Measurements from ENCODE around the gene NTSR2. TPM values are rescaled to one million over a fixed set of nuclear protein-coding genes. Genes with fewer than 3 reads are reported as not detected.

NTSR2 gene
- total RNA-seq, 1 experiment from 2014 or later: not detected

- H3K27me3 ChIP-seq: no peaks in the 10 kb centered on the region
- peaks cover 5% of the 10 kb centered on the region for H3K36me3 ChIP-seq
- H3K9me3 ChIP-seq: peaks cover 8% of the 10 kb centered on the region
- no peak overlapping the region for H3K4me3 ChIP-seq
- DNase-seq: no peak
Observed at GRCh38 chr2:11629215-11629614, 40.8 kb downstream of the NTSR2 start.

GRCh38 chr2:11628675-11629074 is 41.3 kb downstream of the NTSR2 start:
- no peak for DNase-seq
- Histone ChIP-seq H3K4me3 (no peak overlapping the region), H3K27me3 (no peaks in the 10 kb centered on the region), H3K36me3 (peaks cover 5% of the 10 kb centered on the region), H3K9me3 (peaks cover 8% of the 10 kb centered on the region)

DNA sequence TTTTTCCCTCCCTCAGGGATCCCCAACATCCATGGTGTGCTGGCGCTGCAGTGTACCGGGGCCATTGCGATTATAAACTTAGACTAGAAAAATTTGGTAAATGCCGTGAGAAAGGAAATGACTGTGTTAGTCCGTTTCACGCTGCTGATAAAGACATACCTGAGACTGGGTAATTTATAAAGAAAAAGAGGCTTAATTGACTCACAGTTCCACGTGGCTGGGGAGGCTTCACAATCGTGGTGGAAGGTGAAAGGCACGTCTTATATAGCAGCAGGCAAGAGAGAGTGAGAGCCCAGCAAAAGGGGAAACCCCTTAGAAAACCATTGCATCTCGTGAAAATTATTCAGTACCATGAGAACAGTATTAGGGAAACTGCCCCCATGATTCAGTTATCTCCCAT is 44.3 kb downstream of the NTSR2 start:
- H3K9me3 ChIP-seq: peaks cover 8% of the 10 kb centered on the region
- DNase-seq: no peak
- H3K36me3 ChIP-seq: peaks cover 5% of the 10 kb centered on the region
- H3K27me3 ChIP-seq: no peaks in the 10 kb centered on the region
- H3K4me3 ChIP-seq: no peak overlapping the region

DNA sequence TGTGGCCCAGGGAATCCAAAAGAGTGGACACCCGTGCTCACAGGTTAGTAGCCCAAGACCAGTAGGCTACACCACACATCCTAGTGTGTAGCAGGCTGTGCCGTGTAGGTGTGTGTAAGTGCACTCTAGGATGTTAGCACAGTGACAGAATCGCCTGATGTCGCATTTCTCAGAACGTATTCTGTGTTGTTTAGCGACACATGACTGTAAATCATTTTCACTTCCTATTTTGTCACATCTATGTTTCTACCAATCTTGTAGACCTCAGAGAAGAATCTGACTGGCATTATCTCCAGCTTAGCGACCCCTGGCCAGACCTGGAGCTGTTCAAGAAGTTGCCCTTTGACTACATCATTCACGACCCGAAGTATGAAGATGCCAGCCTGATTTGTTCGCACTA is 45.1 kb downstream of the NTSR2 start:
- no peak overlapping the region for H3K4me3 ChIP-seq
- H3K27me3 ChIP-seq: no peaks in the 10 kb centered on the region
- H3K36me3 ChIP-seq: peaks cover 5% of the 10 kb centered on the region
- H3K9me3 ChIP-seq: peaks cover 8% of the 10 kb centered on the region
- no peak for DNase-seq

GRCh38 chr2:11622611-11623010 is 47.4 kb downstream of the NTSR2 start:
- no peak for DNase-seq
- peaks cover 5% of the 10 kb centered on the region for H3K36me3 ChIP-seq

DNA sequence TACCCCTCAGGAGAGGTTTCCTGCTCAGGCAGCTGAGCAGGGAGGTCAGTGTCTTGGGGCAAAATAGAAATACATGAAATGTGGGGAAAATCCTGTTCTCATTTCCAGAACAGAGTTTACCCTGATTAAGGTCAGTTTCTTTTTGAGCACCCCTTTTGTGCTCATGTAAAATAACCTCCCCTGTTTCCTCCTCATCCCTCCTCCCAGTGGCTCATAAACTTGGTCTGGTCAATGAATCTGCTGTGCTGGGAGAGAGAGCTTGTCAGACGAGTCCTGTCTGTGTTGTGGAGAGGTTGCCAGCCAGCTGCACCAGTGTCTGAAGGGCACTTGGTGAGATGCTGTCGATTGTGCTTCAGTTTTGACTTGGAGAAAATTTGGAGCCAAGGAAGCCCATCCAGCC is 48.6 kb downstream of the NTSR2 start:
- no peak for DNase-seq
- Histone ChIP-seq H3K36me3 (no peaks in the 10 kb centered on the region; the same call in 1 of the 2 replicates), H3K4me3 (no peak overlapping the region), H3K27me3 (no peaks in the 10 kb centered on the region), H3K9me3 (no peaks in the 10 kb centered on the region)

More at GRCh38 chr2:11622611-11623010, 47.4 kb downstream of the NTSR2 start:
- Histone ChIP-seq H3K27me3 (no peaks in the 10 kb centered on the region), H3K9me3 (peaks cover 7% of the 10 kb centered on the region), H3K4me3 (no peak overlapping the region)

DNA sequence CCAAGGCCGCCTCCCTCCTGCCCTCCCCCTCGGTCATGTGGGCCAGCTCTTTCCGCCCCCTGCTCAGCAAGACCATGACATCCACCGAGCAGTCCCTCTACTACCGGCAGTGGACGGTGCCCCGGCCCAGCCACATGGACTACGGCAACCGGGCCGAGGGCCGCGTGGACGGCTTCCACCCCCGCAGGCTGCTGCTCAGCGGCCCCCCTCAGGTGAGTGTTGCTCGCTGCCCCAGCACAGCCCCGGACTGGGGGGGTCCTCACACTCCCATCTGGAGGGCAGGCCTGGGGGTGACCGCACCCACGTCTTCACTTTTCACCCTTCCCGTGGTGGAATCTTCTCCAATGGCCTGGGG is 51.3 kb downstream of the NTSR2 start:
- DNase-seq: no peak
- Histone ChIP-seq H3K4me3 (no peak overlapping the region), H3K27me3 (no peaks in the 10 kb centered on the region), H3K9me3 (no peaks in the 10 kb centered on the region), H3K36me3 (no peaks in the 10 kb centered on the region)

- H3K9me3 ChIP-seq: no peaks in the 10 kb centered on the region
- no peaks in the 10 kb centered on the region for H3K27me3 ChIP-seq
- no peak overlapping the region for H3K4me3 ChIP-seq
- DNase-seq: no peak
- H3K36me3 ChIP-seq: no peaks in the 10 kb centered on the region
Observed at GRCh38 chr2:11617984-11618707, 51.8 kb downstream of the NTSR2 start.

- H3K27me3 ChIP-seq: no peaks in the 10 kb centered on the region
- H3K9me3 ChIP-seq: no peaks in the 10 kb centered on the region
- H3K36me3 ChIP-seq: no peaks in the 10 kb centered on the region
- H3K4me3 ChIP-seq: no peak overlapping the region
- no peak for DNase-seq
Observed at GRCh38 chr2:11617527-11617926, 52.5 kb downstream of the NTSR2 start.

DNA sequence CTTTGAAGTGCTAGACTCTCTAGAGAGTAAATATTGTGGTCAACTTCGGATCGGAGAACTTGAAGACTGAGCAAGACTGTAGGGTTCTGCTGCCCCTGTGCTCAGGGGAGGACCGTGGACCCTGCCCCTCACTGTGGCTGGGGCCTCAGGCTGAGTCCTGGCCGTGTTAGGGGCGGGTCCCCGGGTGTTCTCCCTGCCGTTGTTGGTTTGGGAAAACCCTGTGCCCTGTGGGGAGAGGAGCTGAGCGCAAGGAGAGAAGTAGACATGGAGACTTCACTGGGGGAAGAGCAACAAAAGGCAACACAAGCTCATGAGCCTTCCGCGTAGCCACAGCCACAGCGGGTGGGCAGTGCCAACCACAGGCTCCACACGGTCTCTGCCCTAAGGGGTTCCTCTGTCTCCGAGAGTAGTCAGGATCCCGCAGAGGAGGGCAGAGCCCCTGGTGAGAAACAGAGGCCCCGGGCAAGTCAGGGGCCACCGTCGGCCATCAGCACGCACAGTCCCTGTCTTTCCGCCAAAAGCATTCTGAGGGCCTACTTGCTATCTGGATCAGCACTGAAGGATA is 53.1 kb downstream of the NTSR2 start:
- no peaks in the 10 kb centered on the region for H3K9me3 ChIP-seq
- no peak for DNase-seq
- H3K36me3 ChIP-seq: no peaks in the 10 kb centered on the region
- H3K27me3 ChIP-seq: no peaks in the 10 kb centered on the region
- H3K4me3 ChIP-seq: no peak overlapping the region

- no peaks in the 10 kb centered on the region for H3K27me3 ChIP-seq
- no peak overlapping the region for H3K4me3 ChIP-seq
- H3K9me3 ChIP-seq: no peaks in the 10 kb centered on the region
- H3K36me3 ChIP-seq: no peaks in the 10 kb centered on the region
- no peak for DNase-seq
Observed at GRCh38 chr2:11616097-11616687, 53.8 kb downstream of the NTSR2 start.

DNA sequence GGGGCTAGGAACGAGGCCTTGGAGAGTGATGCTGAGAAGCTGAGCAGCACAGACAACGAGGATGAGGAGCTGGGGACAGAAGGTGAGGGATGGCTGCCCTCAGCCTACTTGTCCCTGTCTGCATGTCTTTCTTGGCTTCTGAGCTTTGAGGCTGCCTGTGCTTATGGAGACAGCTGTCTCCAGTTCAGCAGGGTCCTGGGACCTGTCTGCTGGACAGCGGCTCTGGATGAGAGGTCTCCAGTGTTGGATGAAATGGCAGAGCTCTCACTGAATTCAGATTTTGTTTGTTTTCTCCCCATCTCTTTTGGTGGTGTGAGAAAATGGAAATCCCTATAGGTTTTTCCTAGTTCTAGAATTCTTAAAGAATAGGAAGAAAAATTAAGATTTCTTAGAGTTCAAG is 54.8 kb downstream of the NTSR2 start:
- Histone ChIP-seq H3K27me3 (no peaks in the 10 kb centered on the region), H3K4me3 (no peak overlapping the region), H3K36me3 (no peaks in the 10 kb centered on the region), H3K9me3 (no peaks in the 10 kb centered on the region)
- DNase-seq: no peak

DNA sequence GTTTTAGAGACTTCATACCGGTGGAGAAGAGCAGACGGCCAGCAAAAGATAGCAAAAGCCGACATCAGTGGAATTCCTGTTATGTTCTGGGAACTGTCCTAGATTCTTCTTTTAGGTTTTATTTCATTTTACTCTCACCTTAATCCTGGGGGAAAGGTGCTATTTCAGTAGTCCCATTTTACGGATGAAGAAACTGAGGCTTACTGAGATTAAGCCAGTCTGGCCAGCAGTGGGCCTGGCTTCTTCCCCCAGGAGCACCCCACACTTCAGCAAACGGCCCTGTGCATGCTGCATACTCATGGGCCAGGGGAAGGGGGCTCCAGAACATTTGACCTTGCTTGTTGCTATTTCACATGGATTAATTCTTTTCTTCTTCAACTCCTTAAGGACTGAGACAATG is 56.7 kb downstream of the NTSR2 start:
- Histone ChIP-seq H3K4me3 (no peak overlapping the region), H3K27me3 (no peaks in the 10 kb centered on the region), H3K36me3 (no peaks in the 10 kb centered on the region), H3K9me3 (no peaks in the 10 kb centered on the region)
- DNase-seq: no peak

- H3K27me3 ChIP-seq: no peaks in the 10 kb centered on the region
- DNase-seq: no peak
- no peaks in the 10 kb centered on the region for H3K9me3 ChIP-seq
- no peak overlapping the region for H3K4me3 ChIP-seq
- H3K36me3 ChIP-seq: no peaks in the 10 kb centered on the region
Observed at GRCh38 chr2:11612553-11613215, 57.3 kb downstream of the NTSR2 start.

DNA sequence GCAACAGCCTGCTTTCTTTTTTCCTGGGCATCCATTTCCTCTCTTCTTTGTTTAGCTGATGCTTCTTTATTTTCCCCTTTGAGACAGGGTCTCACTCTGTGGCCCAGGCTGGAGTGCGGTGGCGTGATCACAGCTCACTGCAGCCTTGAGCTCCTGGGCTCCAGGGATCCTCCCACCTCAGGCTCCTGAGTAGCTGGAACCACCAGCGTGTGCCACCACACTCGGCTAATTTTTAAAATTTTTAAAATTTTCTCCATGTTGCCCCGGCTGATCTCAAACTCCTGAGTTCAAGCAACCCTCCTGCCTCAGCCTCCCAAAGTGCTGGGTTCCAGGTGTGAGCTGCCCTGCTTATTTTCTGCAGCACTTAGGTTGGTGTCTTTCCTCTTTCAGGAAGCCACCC is 58.7 kb downstream of the NTSR2 start:
- DNase-seq: no peak
- H3K36me3 ChIP-seq: no peaks in the 10 kb centered on the region
- no peaks in the 10 kb centered on the region for H3K27me3 ChIP-seq

GRCh38 chr2:11610624-11611242 is 59.3 kb downstream of the NTSR2 start:
- Histone ChIP-seq H3K27me3 (no peaks in the 10 kb centered on the region), H3K9me3 (0 out of 2 replicates have a peak, but pooled peaks cover 3% of the 10 kb centered on the region), H3K36me3 (no peaks in the 10 kb centered on the region), H3K4me3 (no peak overlapping the region)
- DNase-seq: no peak

More for the DNA sequence above, 58.7 kb downstream of the NTSR2 start:
- H3K4me3 ChIP-seq: no peak overlapping the region
- 0 out of 2 replicates have a peak, but pooled peaks cover 3% of the 10 kb centered on the region for H3K9me3 ChIP-seq

Measured in MG63 (cell line).